Osteoblast (primary cell): ENCODE measurements around the gene DENND4A. TPM values are rescaled to one million over a fixed set of nuclear protein-coding genes. Genes with fewer than 3 reads are reported as not detected.
A peak's percentile ranks its signal among the peaks of the same experiment; 100 is the strongest.

Experiments used
- DNase-seq: peaks from one replicate; pipeline ENCODE4 v3.0.0; 2011; ENCODE audit warnings: low spot score, mixed read lengths; ENCODE audit not compliant: insufficient read length; ENCODE audit errors: missing footprints
- H2AFZ ChIP-seq: 2 replicates; pipeline ENCODE4 v1.6.0; 2011; ENCODE audit warnings: mild to moderate bottlenecking, low read length
- H3K27ac ChIP-seq: 2 replicates; pipeline ENCODE4 v1.5.1; 2011; ENCODE audit warnings: mild to moderate bottlenecking, low read depth, low read length, moderate library complexity
- H3K27me3 ChIP-seq: 2 replicates; pipeline ENCODE4 v1.6.0; 2012; ENCODE audit warnings: mild to moderate bottlenecking, control low read depth, inconsistent platforms, low read length, moderate library complexity; ENCODE audit not compliant: insufficient read depth
- H3K36me3 ChIP-seq: 2 replicates; pipeline ENCODE4 v1.5.1; 2011; ENCODE audit warnings: mild to moderate bottlenecking, low read length, control low read depth, moderate library complexity; ENCODE audit not compliant: insufficient read depth
- H3K4me1 ChIP-seq: 2 replicates; pipeline ENCODE4 v1.5.1; 2011; ENCODE audit warnings: mild to moderate bottlenecking, low read length, control low read depth, moderate library complexity; ENCODE audit not compliant: insufficient read depth
- H3K4me2 ChIP-seq: 2 replicates; pipeline ENCODE4 v1.6.0; 2011; ENCODE audit warnings: mild to moderate bottlenecking, low read length; ENCODE audit not compliant: insufficient read depth
- H3K4me3 ChIP-seq: fragments of 200-600 bp; sonication (generic); 3 replicates; pipeline ENCODE4 v1.5.1; 2012; ENCODE audit warnings: mild to moderate bottlenecking, low read length, inconsistent platforms; ENCODE audit not compliant: insufficient read depth
- H3K79me2 ChIP-seq: 2 replicates; pipeline ENCODE4 v1.6.0; 2012; ENCODE audit warnings: mild to moderate bottlenecking, low read length, control low read depth, inconsistent platforms; ENCODE audit not compliant: insufficient read depth
- H3K9me3 ChIP-seq: 2 replicates; pipeline ENCODE4 v1.5.1; 2011; ENCODE audit warnings: low read depth, low read length, control low read depth
- H4K20me1 ChIP-seq: 2 replicates; pipeline ENCODE4 v1.6.0; 2012; ENCODE audit warnings: mild to moderate bottlenecking, low read length, control low read depth; ENCODE audit not compliant: insufficient read depth
- CTCF ChIP-seq: IDR thresholded peaks from 2 replicates; pipeline ENCODE4 v1.5.1; 2011; ENCODE audit warnings: mild to moderate bottlenecking, low read depth, low read length, moderate library complexity; ENCODE audit errors: extremely low read depth
- total RNA-seq: library from RNA; depleted of rRNA; stranded (reverse); fragments of >200 nt; gene quantifications from 2 replicates; pipeline ENCODE4 v1.2.3, GENCODE V29; 2012

DENND4A gene
- total RNA-seq, 1 donor: 30.4 TPM

- Histone ChIP-seq H3K27me3 (no peaks in the 10 kb centered on the region), H3K9me3 (no peaks in the 10 kb centered on the region), H3K27ac (peak overlapping the region; percentile 56), H2AFZ (peak overlapping the region; percentile 22), H3K4me1 (peaks cover 22% of the 10 kb centered on the region), H3K4me2 (peak overlapping the region; percentile 90), H3K36me3 (no peaks in the 10 kb centered on the region), H3K4me3 (peak overlapping the region; percentile 87), H4K20me1 (no peaks in the 10 kb centered on the region), H3K79me2 (peaks cover 53% of the 10 kb centered on the region)
- TF ChIP-seq CTCF: no peak
- peak; percentile 73 for DNase-seq
Measured at GRCh38 chr15:65790694-65791334, 1.3 kb downstream of the DENND4A start.

- no peaks in the 10 kb centered on the region for H3K9me3 ChIP-seq
- H3K27ac ChIP-seq: peak overlapping the region; percentile 56
- no peak overlapping the region for H3K4me3 ChIP-seq
- H3K4me2 ChIP-seq: peak overlapping the region; percentile 90
- DNase-seq: no peak
- no peaks in the 10 kb centered on the region for H3K27me3 ChIP-seq
- H3K36me3 ChIP-seq: no peaks in the 10 kb centered on the region
- peaks cover 22% of the 10 kb centered on the region for H3K4me1 ChIP-seq
- no peaks in the 10 kb centered on the region for H4K20me1 ChIP-seq
- peaks cover 59% of the 10 kb centered on the region for H3K79me2 ChIP-seq
- H2AFZ ChIP-seq: no peak overlapping the region
- TF ChIP-seq CTCF: no peak
Measured at GRCh38 chr15:65789759-65790425, 2.2 kb downstream of the DENND4A start.

- no peaks in the 10 kb centered on the region for H3K27me3 ChIP-seq
- H3K4me3 ChIP-seq: no peak overlapping the region
- H4K20me1 ChIP-seq: no peaks in the 10 kb centered on the region
- no peaks in the 10 kb centered on the region for H3K36me3 ChIP-seq
- no peak overlapping the region for H3K27ac ChIP-seq
- no peak for DNase-seq
- H3K9me3 ChIP-seq: no peaks in the 10 kb centered on the region
- H3K4me1 ChIP-seq: peaks cover 22% of the 10 kb centered on the region
- no peak overlapping the region for H3K4me2 ChIP-seq
- no peak for TF ChIP-seq CTCF
- H2AFZ ChIP-seq: no peak overlapping the region
- H3K79me2 ChIP-seq: peaks cover 66% of the 10 kb centered on the region
Measured at GRCh38 chr15:65789105-65789504, 3.0 kb downstream of the DENND4A start.

- Histone ChIP-seq H3K4me1 (peaks cover 17% of the 10 kb centered on the region), H3K79me2 (peaks cover 68% of the 10 kb centered on the region), H2AFZ (peak overlapping the region; percentile 69), H3K9me3 (no peaks in the 10 kb centered on the region), H3K4me2 (peak overlapping the region; percentile 89), H4K20me1 (peaks cover 2% of the 10 kb centered on the region), H3K27ac (peak overlapping the region; percentile 96), H3K36me3 (no peaks in the 10 kb centered on the region), H3K4me3 (peak overlapping the region; percentile 50), H3K27me3 (no peaks in the 10 kb centered on the region)
- DNase-seq: no peak
- no peak for TF ChIP-seq CTCF
Measured at GRCh38 chr15:65787260-65787659, 4.8 kb downstream of the DENND4A start.
